ENCODE results near the gene ARHGAP8. TPM values are rescaled to one million over a fixed set of nuclear protein-coding genes. Genes with fewer than 3 reads are reported as not detected.

The ARHGAP8 gene
- total and polyA plus RNA-seq, 10 of the 15 experiments (the other 5 are each of a cell fraction or from before 2014, with no cell fraction given) = 0.33 TPM; not detected in 9

- in situ Hi-C loops (cut with MboI) = loop anchor here (25.0 kb wide), 1 partner anchor 529 kb away; no protein-coding TSS in a partner anchor
- BruUV-seq (replicated peaks) = no TSS peak
- intact Hi-C loops (cut with micrococcal nuclease; ENCODE audit: unreplicated experiment) = no loop called here
- H3K4me1 ChIP-seq (ENCODE audit: control insufficient read depth, insufficient read depth, low read length) = no peaks in the 10 kb centered on the region
- no peak for TF ChIP-seq MLLT1 (IDR thresholded peaks at IDR 0.05)
- no peak for TF ChIP-seq MXI1 (IDR thresholded peaks at IDR 0.05; ENCODE audit: low read depth, low read length)
- no peak for TF ChIP-seq YY1 (IDR thresholded peaks at IDR 0.05; ENCODE audit: low read depth, low read length)
- no peak for TF ChIP-seq EZH2 (IDR thresholded peaks at IDR 0.05; ENCODE audit: borderline replicate concordance, control insufficient read depth, low read depth, low read length)
- TF ChIP-seq CREB1 (IDR thresholded peaks at IDR 0.05; ENCODE audit: low read depth) = no peak
- TF ChIP-seq USF2 (IDR thresholded peaks at IDR 0.05; ENCODE audit: borderline replicate concordance, low read depth, low read length) = no peak
- no peak for TF ChIP-seq ZNF274 (IDR thresholded peaks at IDR 0.05; ENCODE audit: insufficient read depth, insufficient read length)
- no peak for TF ChIP-seq GABPA (IDR thresholded peaks at IDR 0.05; ENCODE audit: low read depth)
- TF ChIP-seq SMARCA5 (IDR thresholded peaks at IDR 0.05) = no peak
- no peak for TF ChIP-seq POLR2AphosphoS2 (IDR thresholded peaks at IDR 0.05; ENCODE audit: low read depth, low read length)
- no peak for TF ChIP-seq SIN3A (IDR thresholded peaks at IDR 0.05; ENCODE audit: low read depth, low read length)
- TF ChIP-seq SUPT20H (IDR thresholded peaks at IDR 0.05; ENCODE audit: borderline replicate concordance, control insufficient read depth, low read depth, low read length) = no peak
- TF ChIP-seq NFYA (IDR thresholded peaks at IDR 0.05; ENCODE audit: borderline replicate concordance, low read depth, low read length) = no peak
- no peak for TF ChIP-seq JUND (IDR thresholded peaks at IDR 0.05; ENCODE audit: low read depth, low read length)
- no peak for TF ChIP-seq EGR1 (IDR thresholded peaks at IDR 0.05; ENCODE audit: borderline replicate concordance in 1 of 2, low read depth in 2 of 2, low read length in 2 of 2)
- no peak for TF ChIP-seq BHLHE40 (IDR thresholded peaks at IDR 0.05; ENCODE audit: borderline replicate concordance in 1 of 2, low read depth in 2 of 2, low read length in 1 of 2)
- DNase-seq (ENCODE audit: low read depth, low spot score) (no peak), FAIRE-seq (no peak), ATAC-seq (no peak)
- no peaks in the 10 kb centered on the region for H3K79me2 ChIP-seq (ENCODE audit: control insufficient read depth, insufficient read depth, low read length)
- ChIA-PET SMC1A (ENCODE audit: uncharacterized antibody, unreplicated experiment) (no interaction called here), RAD21 (ENCODE audit: unreplicated experiment) (no interaction called here), CTCF (no interaction called here), POLR2A (no interaction called here)
- H3K9me3 ChIP-seq (replicated peaks; ENCODE audit: control insufficient read depth, insufficient read depth, low read length) = no peaks in the 10 kb centered on the region
- 40% methylated on average over 10 of the region's 11 CpGs for WGBS (ENCODE audit: insufficient coverage, insufficient replicate concordance, low lambda C conversion rate, missing lambda C conversion rate)
- H3K27ac ChIP-seq (ENCODE audit: control insufficient read depth, insufficient read depth) = no peak overlapping the region
- no peaks in the 10 kb centered on the region for H4K20me1 ChIP-seq (ENCODE audit: control insufficient read depth, insufficient read depth)
- no peak overlapping the region for H3K9ac ChIP-seq (ENCODE audit: control insufficient read depth, insufficient read depth, low read length)
- H3K4me3 ChIP-seq = no peak overlapping the region
- H3K27me3 ChIP-seq (replicated peaks in 1 of 2; ENCODE audit: control insufficient read depth in 2 of 2, insufficient read depth in 2 of 2, low read length in 1 of 2) = no peaks in the 10 kb centered on the region
- no peaks in the 10 kb centered on the region for H3K36me3 ChIP-seq (ENCODE audit: control insufficient read depth in 2 of 2, insufficient read depth in 2 of 2, low read length in 1 of 2)
- no peak overlapping the region for H3K4me2 ChIP-seq (ENCODE audit: control insufficient read depth, insufficient read depth)
- no peak overlapping the region for H2AFZ ChIP-seq (ENCODE audit: control insufficient read depth, low read depth, low read length)
These were observed 138.9 kb downstream of the ARHGAP8 start for GRCh38 chr22:44891293-44891747.

Measured in GM12878 (cell line).